Breast epithelium (tissue), 4 donors: ENCODE results near the gene HSD17B2. TPM values are rescaled to one million over a fixed set of nuclear protein-coding genes. Genes with fewer than 3 reads are reported as not detected.

Experiments used
- DNase-seq, 2 donors: peaks; one replicate each; pipeline ENCODE4 v3.0.0-alpha.2; 2019; ENCODE audit warnings: low spot score in 2 of 2
- H3K27ac ChIP-seq, 2 donors: fragments of 200-600 bp; sonication (generic) in 1 of 2; one replicate each; pipeline ENCODE4 v1.5.1; 2016 to 2019; ENCODE audit warnings: mild to moderate bottlenecking in 1 of 2
- H3K27me3 ChIP-seq, 2 donors: fragments of 200-600 bp; sonication (generic) in 1 of 2; one replicate each; pipeline versions ENCODE4 v1.5.1 to v1.6.0; 2017 to 2019; ENCODE audit warnings: control low read depth in 1 of 2, mild to moderate bottlenecking in 1 of 2
- H3K36me3 ChIP-seq: fragments of 200-600 bp; one replicate; pipeline ENCODE4 v1.5.1; 2019
- H3K4me1 ChIP-seq, 2 donors: fragments of 200-600 bp; sonication (generic); one replicate each; pipeline ENCODE4 v1.5.1; 2016 to 2019; ENCODE audit warnings: control low read depth in 1 of 2
- H3K4me3 ChIP-seq, 3 donors: fragments of 200-600 bp; sonication (generic); 1 replicate in 2 of 3; 2 replicates in 1 of 3; pipeline ENCODE4 v1.5.1; 2016 to 2019; ENCODE audit warnings: mild to moderate bottlenecking in 3 of 3, moderate library complexity in 2 of 3
- H3K9me3 ChIP-seq, 2 donors: fragments of 200-600 bp; sonication (generic) in 1 of 2; one replicate each; pipeline ENCODE4 v1.5.1; 2016 to 2019; ENCODE audit warnings: control low read depth in 1 of 2
- POLR2A ChIP-seq: fragments of 450-650 bp; IDR thresholded peaks from one replicate; pipeline ENCODE4 v1.6.1; 2016; ENCODE audit warnings: antibody characterized with exemption, mild to moderate bottlenecking, moderate library complexity
- POLR2AphosphoS5 ChIP-seq, 3 donors: sonication (generic); formaldehyde crosslinking; IDR thresholded peaks; one replicate each; pipeline ENCODE4 v1.6.1; 2017; ENCODE audit warnings: antibody characterized with exemption in 3 of 3
- intact Hi-C: fragments of 100-400 bp; cut with DNase I; formaldehyde crosslinking; loops from one replicate; pipeline ENCODE4 v1.15.1; 2023; ENCODE audit warnings: low total_unique reads
- total RNA-seq, 3 donors: library from RNA; depleted of rRNA; stranded (reverse); fragments of >200 nt; gene quantifications; one replicate each; pipeline ENCODE4 v1.1.0, GENCODE V29; 2016
- TF ChIP-seq, protein P1 (sequence below), 3 donors: fragments of 450-650 bp; IDR thresholded peaks; one replicate each; pipeline ENCODE4 v1.5.1; 2016 to 2017; ENCODE audit warnings: antibody characterized with exemption in 3 of 3, mild to moderate bottlenecking in 3 of 3, moderate library complexity in 3 of 3

The HSD17B2 gene
- total RNA-seq, 3 donors from 2014 or later, result 4.5 to 8.8 TPM; not detected in 1

DNA sequence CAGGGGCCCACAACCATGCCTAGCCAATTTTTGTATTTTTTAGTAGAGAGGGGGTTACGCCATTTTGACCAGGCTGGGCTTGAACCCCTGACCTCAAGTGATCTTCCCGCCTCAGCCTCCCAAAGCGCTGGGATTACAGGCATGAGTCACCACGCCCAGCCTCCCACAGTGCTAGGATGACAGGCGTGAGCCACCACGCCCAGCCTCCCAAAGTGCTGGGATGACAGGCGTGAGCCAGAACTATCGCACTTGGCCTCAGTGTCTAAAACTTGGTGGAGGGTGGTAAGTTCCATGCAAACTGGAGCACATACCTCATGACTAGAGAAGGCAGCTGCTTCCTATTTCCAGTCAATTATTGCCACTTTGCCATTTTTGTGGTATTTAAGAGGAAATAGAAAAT lies 7.1 kb downstream of the HSD17B2 start:
- no peak for DNase-seq

DNA sequence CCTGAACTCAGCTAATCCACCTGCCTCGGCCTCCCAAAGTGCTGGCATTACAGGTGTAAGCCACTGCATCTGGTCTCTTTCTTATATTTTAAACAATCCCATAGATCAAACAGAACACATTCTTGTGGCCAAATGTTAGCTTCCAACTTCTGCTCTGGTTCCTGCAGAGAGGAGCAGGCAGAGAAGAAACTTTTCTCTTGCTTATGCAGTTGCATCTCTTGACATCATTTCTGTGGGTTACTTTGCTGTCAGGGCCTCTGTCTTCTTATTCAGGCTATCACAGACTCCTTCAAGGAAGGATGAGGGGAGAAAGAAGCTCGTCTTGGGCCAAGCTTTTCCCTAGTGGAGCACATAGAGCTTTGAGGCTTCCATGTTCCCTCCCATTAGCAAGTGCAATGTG lies 7.8 kb downstream of the HSD17B2 start:
- peaks cover 0 to 3% of the 10 kb centered on the region in 2 donors for H3K27me3 ChIP-seq
- TF ChIP-seq POLR2A (no peak), POLR2AphosphoS5 (IDR thresholded peaks at IDR 0.05) (no peak)
- TF ChIP-seq, protein P1, sequence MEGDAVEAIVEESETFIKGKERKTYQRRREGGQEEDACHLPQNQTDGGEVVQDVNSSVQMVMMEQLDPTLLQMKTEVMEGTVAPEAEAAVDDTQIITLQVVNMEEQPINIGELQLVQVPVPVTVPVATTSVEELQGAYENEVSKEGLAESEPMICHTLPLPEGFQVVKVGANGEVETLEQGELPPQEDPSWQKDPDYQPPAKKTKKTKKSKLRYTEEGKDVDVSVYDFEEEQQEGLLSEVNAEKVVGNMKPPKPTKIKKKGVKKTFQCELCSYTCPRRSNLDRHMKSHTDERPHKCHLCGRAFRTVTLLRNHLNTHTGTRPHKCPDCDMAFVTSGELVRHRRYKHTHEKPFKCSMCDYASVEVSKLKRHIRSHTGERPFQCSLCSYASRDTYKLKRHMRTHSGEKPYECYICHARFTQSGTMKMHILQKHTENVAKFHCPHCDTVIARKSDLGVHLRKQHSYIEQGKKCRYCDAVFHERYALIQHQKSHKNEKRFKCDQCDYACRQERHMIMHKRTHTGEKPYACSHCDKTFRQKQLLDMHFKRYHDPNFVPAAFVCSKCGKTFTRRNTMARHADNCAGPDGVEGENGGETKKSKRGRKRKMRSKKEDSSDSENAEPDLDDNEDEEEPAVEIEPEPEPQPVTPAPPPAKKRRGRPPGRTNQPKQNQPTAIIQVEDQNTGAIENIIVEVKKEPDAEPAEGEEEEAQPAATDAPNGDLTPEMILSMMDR (IDR thresholded peaks at IDR 0.05), result no peak
- H3K4me1 ChIP-seq, result no peaks in the 10 kb centered on the region
- intact Hi-C loops, result no loop called here
- no peaks in the 10 kb centered on the region for H3K9me3 ChIP-seq
- H3K36me3 ChIP-seq, result no peaks in the 10 kb centered on the region
- no peak overlapping the region for H3K27ac ChIP-seq
- no peak for DNase-seq
- no peak overlapping the region for H3K4me3 ChIP-seq

More for the DNA sequence above, 7.1 kb downstream of the HSD17B2 start:
- no peaks in the 10 kb centered on the region for H3K4me1 ChIP-seq
- H3K36me3 ChIP-seq, result no peaks in the 10 kb centered on the region
- H3K27me3 ChIP-seq, result peaks cover 0 to 3% of the 10 kb centered on the region in 2 donors
- H3K27ac ChIP-seq, result no peak overlapping the region
- intact Hi-C loops, result no loop called here
- H3K9me3 ChIP-seq, result no peaks in the 10 kb centered on the region
- no peak overlapping the region for H3K4me3 ChIP-seq
- TF ChIP-seq, protein P1 (IDR thresholded peaks at IDR 0.05), result no peak
- TF ChIP-seq POLR2A, result no peak
- no peak for TF ChIP-seq POLR2AphosphoS5 (IDR thresholded peaks at IDR 0.05)

DNA sequence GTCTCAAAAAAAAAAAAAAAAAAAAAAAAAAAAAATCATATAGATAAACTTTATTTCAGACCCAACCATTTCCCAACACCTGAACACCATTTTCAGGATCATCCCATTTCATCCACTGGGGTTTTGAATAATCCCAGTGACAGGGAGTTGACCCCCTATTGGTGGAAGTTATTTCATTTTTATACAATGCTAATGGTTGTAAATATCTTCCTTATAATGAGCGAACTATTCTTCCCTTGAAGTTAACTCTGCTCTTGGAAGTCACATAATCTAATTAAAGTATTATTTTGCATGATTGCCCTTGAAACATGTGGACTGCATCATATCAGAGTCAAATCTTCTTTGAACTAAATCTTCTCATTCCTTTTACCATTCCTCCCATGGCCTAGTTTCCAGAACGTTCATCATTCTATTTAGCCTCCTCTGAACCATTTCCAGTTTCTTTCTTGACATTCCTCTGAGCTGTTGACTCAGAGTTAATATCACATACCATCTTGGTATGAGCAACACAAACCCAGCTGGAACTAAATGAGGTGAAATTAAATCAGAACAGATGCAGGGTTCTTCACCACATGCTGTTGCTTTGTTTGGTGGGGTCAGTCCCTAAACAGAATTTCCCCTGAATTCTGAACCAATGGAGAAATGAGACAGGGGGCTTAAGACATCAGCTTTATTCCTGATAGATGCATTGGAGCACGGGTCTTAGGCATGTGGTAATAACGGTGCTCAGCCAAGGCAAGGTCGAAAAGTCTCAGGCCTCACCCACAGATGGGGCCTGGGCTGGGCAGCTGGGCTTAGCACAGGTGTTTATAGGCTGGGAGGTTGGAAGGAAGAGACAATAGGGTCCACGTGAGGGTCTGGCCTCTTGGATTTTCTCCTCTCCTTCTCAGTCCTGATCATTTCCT lies 8.9 kb downstream of the HSD17B2 start:
- no peaks in the 10 kb centered on the region for H3K36me3 ChIP-seq
- no peaks in the 10 kb centered on the region for H3K9me3 ChIP-seq
- TF ChIP-seq POLR2AphosphoS5 (IDR thresholded peaks at IDR 0.05) (peak in 1 of 3 donors; percentile 15), POLR2A (no peak)
- TF ChIP-seq, protein P1 (IDR thresholded peaks at IDR 0.05), result no peak
- H3K4me1 ChIP-seq, result no peaks in the 10 kb centered on the region
- intact Hi-C loops, result no loop called here
- DNase-seq, result no peak
- H3K4me3 ChIP-seq, result no peak overlapping the region
- H3K27ac ChIP-seq, result no peak overlapping the region
- peaks cover 0 to 3% of the 10 kb centered on the region in 2 donors for H3K27me3 ChIP-seq

DNA sequence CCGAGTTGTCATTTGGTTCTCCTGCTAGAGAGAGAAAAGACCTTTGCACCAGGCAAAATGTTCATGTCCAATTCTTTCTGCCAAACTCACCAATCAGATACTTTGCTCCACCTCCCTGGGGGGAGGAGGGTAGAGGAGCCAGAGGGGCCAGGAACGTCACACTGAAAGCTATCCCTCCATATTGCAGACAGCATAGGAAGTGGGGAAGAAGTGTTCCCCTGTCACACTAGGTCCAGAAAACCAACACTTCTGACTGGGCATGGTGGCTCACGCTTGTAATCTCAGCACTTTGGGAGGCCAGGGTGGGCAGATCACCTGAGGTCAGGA lies 9.5 kb downstream of the HSD17B2 start:
- Histone ChIP-seq H3K4me1 (no peaks in the 10 kb centered on the region), H3K4me3 (no peak overlapping the region), H3K27me3 (peaks cover 0 to 3% of the 10 kb centered on the region in 2 donors), H3K27ac (no peak overlapping the region), H3K9me3 (no peaks in the 10 kb centered on the region), H3K36me3 (no peaks in the 10 kb centered on the region)
- intact Hi-C loops, result no loop called here
- no peak for DNase-seq
- TF ChIP-seq, protein P1 (IDR thresholded peaks at IDR 0.05), result no peak
- TF ChIP-seq POLR2A (no peak), POLR2AphosphoS5 (IDR thresholded peaks at IDR 0.05) (no peak)

DNA sequence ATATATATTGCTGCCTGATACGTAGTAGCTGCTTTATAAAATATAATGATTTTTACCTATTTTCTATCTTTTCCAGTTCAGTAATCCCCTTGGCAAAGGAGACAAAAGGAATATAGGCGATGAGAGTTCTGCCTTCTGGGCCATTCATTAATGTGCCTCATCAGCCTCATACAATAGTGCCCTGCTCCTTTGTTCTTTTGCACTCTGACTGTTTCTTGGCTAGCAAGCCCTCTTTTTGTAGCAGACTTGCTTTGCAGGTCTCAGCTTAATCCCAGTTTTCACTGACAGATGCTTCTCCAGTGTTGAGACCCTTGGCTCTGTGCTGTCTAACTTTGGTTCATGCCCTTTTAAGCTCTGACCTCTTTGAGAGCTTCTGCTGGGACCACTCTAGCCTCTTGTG lies 10.4 kb downstream of the HSD17B2 start:
- Histone ChIP-seq H3K36me3 (no peaks in the 10 kb centered on the region), H3K9me3 (no peaks in the 10 kb centered on the region), H3K27me3 (peaks cover 0 to 3% of the 10 kb centered on the region in 2 donors), H3K27ac (no peak overlapping the region), H3K4me3 (no peak overlapping the region), H3K4me1 (peaks cover 0 to 5% of the 10 kb centered on the region in 2 donors)
- DNase-seq, result no peak
- TF ChIP-seq POLR2A, result no peak
- TF ChIP-seq, protein P1 (IDR thresholded peaks at IDR 0.05), result no peak
- intact Hi-C loops, result no loop called here
